ENCODE results near the gene METTL25B. TPM values are rescaled to one million over a fixed set of nuclear protein-coding genes. Genes with fewer than 3 reads are reported as not detected.

The METTL25B gene
- total and polyA plus RNA-seq, 2 of the 13 experiments (the other 11 are each of a cell fraction or from before 2014, with no cell fraction given) = 11.9 to 24.0 TPM

- TF ChIP-seq ZXDC (CRISPR knock-in tag; IDR thresholded peaks at IDR 0.05) (no peak), ARHGAP35 (CRISPR knock-in tag; IDR thresholded peaks at IDR 0.05; ENCODE audit: borderline replicate concordance) (no peak), U2AF1 (optimal IDR thresholded peaks at IDR 0.05; ENCODE audit: low read depth, low read length) (no peak), ZNF800 (CRISPR knock-in tag; IDR thresholded peaks at IDR 0.05) (no peak), FOXO1 (CRISPR knock-in tag; IDR thresholded peaks at IDR 0.05) (no peak), TBX3 (IDR thresholded peaks at IDR 0.05; ENCODE audit: borderline replicate concordance) (no peak), ZNF83 (CRISPR knock-in tag; IDR thresholded peaks at IDR 0.05; ENCODE audit: borderline replicate concordance) (no peak)
- TF ChIP-seq, protein P1, sequence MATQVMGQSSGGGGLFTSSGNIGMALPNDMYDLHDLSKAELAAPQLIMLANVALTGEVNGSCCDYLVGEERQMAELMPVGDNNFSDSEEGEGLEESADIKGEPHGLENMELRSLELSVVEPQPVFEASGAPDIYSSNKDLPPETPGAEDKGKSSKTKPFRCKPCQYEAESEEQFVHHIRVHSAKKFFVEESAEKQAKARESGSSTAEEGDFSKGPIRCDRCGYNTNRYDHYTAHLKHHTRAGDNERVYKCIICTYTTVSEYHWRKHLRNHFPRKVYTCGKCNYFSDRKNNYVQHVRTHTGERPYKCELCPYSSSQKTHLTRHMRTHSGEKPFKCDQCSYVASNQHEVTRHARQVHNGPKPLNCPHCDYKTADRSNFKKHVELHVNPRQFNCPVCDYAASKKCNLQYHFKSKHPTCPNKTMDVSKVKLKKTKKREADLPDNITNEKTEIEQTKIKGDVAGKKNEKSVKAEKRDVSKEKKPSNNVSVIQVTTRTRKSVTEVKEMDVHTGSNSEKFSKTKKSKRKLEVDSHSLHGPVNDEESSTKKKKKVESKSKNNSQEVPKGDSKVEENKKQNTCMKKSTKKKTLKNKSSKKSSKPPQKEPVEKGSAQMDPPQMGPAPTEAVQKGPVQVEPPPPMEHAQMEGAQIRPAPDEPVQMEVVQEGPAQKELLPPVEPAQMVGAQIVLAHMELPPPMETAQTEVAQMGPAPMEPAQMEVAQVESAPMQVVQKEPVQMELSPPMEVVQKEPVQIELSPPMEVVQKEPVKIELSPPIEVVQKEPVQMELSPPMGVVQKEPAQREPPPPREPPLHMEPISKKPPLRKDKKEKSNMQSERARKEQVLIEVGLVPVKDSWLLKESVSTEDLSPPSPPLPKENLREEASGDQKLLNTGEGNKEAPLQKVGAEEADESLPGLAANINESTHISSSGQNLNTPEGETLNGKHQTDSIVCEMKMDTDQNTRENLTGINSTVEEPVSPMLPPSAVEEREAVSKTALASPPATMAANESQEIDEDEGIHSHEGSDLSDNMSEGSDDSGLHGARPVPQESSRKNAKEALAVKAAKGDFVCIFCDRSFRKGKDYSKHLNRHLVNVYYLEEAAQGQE (IDR thresholded peaks at IDR 0.05; ENCODE audit: borderline replicate concordance in 1 of 2, low read depth in 1 of 2, low read length in 2 of 2) = no peak
Observed at GRCh38 chr1:156708218-156708661, 20.0 kb upstream of the METTL25B start (continued).

All from HepG2 (cell line).